ENCODE measurements around the gene APLF.

- TF ChIP-seq POLR2A (IDR thresholded peaks at IDR 0.05; ENCODE audit: low read depth, low read length) (no peak), POLR2AphosphoS5 (IDR thresholded peaks at IDR 0.05; ENCODE audit: insufficient read depth, low read depth, low read length) (no peak), MYC (IDR thresholded peaks at IDR 0.05; ENCODE audit: low read depth, low read length) (no peak), EZH2 (IDR thresholded peaks at IDR 0.05; ENCODE audit: borderline replicate concordance, low read depth, low read length, severe bottlenecking) (no peak), GATA2 (IDR thresholded peaks at IDR 0.05; ENCODE audit: insufficient read depth, insufficient read length, low read depth, low read length) (no peak), JUN (IDR thresholded peaks at IDR 0.05; ENCODE audit: borderline replicate concordance, insufficient read depth, insufficient read length, low read depth) (no peak), FOS (IDR thresholded peaks at IDR 0.05; ENCODE audit: borderline replicate concordance, insufficient read depth, low read length) (no peak)
- TF ChIP-seq, protein P1, sequence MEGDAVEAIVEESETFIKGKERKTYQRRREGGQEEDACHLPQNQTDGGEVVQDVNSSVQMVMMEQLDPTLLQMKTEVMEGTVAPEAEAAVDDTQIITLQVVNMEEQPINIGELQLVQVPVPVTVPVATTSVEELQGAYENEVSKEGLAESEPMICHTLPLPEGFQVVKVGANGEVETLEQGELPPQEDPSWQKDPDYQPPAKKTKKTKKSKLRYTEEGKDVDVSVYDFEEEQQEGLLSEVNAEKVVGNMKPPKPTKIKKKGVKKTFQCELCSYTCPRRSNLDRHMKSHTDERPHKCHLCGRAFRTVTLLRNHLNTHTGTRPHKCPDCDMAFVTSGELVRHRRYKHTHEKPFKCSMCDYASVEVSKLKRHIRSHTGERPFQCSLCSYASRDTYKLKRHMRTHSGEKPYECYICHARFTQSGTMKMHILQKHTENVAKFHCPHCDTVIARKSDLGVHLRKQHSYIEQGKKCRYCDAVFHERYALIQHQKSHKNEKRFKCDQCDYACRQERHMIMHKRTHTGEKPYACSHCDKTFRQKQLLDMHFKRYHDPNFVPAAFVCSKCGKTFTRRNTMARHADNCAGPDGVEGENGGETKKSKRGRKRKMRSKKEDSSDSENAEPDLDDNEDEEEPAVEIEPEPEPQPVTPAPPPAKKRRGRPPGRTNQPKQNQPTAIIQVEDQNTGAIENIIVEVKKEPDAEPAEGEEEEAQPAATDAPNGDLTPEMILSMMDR (IDR thresholded peaks at IDR 0.05; ENCODE audit: extremely low read depth in 1 of 2, insufficient read depth in 1 of 2, low read depth in 1 of 2, low read length in 2 of 2) = no peak
- TF ChIP-seq, protein P2, sequence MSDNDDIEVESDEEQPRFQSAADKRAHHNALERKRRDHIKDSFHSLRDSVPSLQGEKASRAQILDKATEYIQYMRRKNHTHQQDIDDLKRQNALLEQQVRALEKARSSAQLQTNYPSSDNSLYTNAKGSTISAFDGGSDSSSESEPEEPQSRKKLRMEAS (IDR thresholded peaks at IDR 0.05; ENCODE audit: insufficient read depth, insufficient read length) = no peak
Measured at GRCh38 chr2:68606759-68607158, 139.4 kb downstream of the APLF start.
